ENCODE results near the gene TBX2. TPM values are rescaled to one million over a fixed set of nuclear protein-coding genes. Genes with fewer than 3 reads are reported as not detected.

Gene TBX2
- polyA plus RNA-seq, 2 donors: 5.6 to 6.2 TPM

DNA sequence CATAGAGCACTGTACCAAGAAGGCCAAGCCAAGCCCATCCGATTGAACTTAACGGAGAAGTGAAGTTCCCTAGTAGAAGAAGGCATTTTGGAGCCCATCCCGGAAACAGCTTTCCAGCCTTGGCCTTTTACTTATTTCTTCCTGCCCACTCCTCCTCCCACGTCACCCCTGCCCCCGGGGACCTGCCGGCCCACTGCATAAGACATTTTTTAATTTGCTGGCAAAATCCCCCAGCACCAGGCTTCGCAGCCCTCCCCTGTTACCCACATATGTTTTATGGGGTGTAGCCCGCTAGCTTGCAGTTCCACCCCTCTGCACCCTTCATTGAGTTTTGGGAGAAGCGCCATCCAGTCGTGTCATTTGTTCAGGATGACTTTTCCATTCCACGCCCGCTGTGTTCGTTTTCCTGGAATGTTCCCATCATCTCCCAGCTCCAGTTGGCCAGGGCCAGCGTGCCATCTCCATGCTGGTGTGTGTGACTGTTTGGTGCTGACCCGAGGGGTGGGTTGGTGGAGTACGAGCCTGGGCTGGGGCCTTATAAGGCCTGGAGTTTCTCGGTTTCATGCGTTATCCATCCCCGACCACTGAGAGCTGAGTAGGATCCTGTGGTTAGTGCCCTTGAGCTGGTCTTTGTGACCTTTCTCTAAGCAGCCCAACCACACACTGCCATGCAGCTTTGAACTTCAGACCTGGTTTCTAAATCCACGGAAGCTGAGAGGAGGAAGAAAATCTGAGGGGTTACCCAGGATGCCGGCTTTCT, 20.0 kb upstream of the TBX2 start:
- Histone ChIP-seq H3K27ac (ENCODE audit: low read depth in 2 of 2, low read length in 1 of 2) (no peak overlapping the region), H3K36me3 (ENCODE audit: control insufficient read depth in 2 of 2, insufficient read depth in 2 of 2, low read length in 1 of 2) (no peaks in the 10 kb centered on the region), H3K4me3 (ENCODE audit: low read depth in 1 of 2, low read length in 2 of 2) (no peak overlapping the region), H3K4me1 (ENCODE audit: control insufficient read depth in 2 of 2, insufficient read depth in 2 of 2, low read length in 1 of 2) (no peaks in the 10 kb centered on the region), H3K9me3 (ENCODE audit: control insufficient read depth in 2 of 2, insufficient read depth in 1 of 2, low read depth in 1 of 2, low read length in 1 of 2) (no peaks in the 10 kb centered on the region), H3K27me3 (ENCODE audit: control insufficient read depth in 1 of 2, insufficient read depth in 2 of 2, low read length in 2 of 2) (no peaks in the 10 kb centered on the region)
- WGBS, 2 donors: 89% methylated on average over 21 of the region's 21 CpGs

DNA sequence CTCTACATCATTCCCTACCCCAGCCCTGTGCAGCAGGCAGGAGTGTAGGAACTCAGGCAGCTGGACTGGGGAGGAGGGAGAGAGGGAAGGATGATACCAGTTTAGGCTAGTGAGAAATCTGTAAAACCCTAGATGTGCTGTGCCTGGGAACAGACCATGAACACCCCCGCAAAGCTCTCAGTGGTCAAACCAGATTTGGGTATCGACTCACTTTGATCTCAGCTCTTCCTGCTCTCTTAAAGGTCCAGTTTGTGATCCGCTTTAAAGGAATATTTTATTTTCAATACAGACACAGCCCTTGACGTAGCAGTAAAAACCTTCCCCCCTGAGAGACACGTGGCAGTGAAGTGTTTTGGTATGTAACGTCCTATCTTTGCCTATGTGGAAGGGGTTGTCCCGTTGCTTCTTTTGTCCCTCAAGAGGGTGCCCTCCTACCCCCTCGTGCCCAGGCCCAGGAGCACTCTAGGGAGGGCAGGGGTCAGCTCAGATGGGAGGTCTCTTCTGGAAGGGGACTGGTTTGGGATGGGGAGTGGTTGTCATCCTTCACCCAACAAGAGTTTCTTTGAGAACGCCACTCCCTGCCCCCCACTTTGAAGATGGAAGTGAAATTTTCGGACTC, 19.3 kb upstream of the TBX2 start:
- no peaks in the 10 kb centered on the region for H3K36me3 ChIP-seq (ENCODE audit: control insufficient read depth in 2 of 2, insufficient read depth in 2 of 2, low read length in 1 of 2)
- H3K4me3 ChIP-seq (ENCODE audit: low read depth in 1 of 2, low read length in 2 of 2): no peak overlapping the region
- 87 to 89% methylated on average over 10 of the region's 10 CpGs for WGBS, 2 donors
- no peaks in the 10 kb centered on the region for H3K4me1 ChIP-seq (ENCODE audit: control insufficient read depth in 2 of 2, insufficient read depth in 2 of 2, low read length in 1 of 2)
- no peaks in the 10 kb centered on the region for H3K9me3 ChIP-seq (ENCODE audit: control insufficient read depth in 2 of 2, insufficient read depth in 1 of 2, low read depth in 1 of 2, low read length in 1 of 2)
- no peaks in the 10 kb centered on the region for H3K27me3 ChIP-seq (ENCODE audit: control insufficient read depth in 1 of 2, insufficient read depth in 2 of 2, low read length in 2 of 2)
- H3K27ac ChIP-seq (ENCODE audit: low read depth in 2 of 2, low read length in 1 of 2): no peak overlapping the region

DNA sequence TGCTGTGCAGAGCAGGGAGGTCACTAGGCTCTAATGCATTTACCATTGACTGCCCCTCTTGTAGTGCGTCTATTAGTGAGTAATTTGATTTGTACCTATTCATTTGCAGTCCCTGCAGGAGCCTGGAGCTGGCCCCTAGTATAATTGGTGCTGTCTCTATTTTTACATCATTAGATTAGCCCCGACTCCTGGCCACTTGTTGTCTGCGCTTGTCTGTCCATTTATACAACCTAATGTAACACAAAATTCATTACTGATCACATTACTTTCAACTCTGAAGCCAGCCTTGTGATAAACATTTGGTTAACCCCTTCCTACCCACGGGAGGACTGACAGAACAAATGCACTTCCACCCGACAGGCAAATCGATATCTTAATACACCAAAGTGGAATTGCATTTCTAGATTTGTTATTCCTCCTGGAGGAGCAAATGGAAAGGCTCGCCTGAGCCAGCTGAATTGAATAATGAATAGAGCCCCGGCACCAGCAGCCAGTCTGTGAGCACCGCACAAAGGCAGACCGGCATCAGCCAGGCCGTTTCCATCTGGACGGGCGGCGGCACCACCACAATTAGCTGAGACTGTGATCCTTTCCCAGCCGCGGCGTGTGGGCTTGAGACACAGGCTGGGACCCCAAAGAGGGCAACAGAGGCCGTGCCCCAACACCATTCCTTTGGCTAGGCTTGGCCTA, 18.7 kb upstream of the TBX2 start:
- H3K27me3 ChIP-seq (ENCODE audit: control insufficient read depth in 1 of 2, insufficient read depth in 2 of 2, low read length in 2 of 2): no peaks in the 10 kb centered on the region
- 88 to 90% methylated on average over 18 of the region's 18 CpGs for WGBS, 2 donors
- no peaks in the 10 kb centered on the region for H3K4me1 ChIP-seq (ENCODE audit: control insufficient read depth in 2 of 2, insufficient read depth in 2 of 2, low read length in 1 of 2)
- H3K36me3 ChIP-seq (ENCODE audit: control insufficient read depth in 2 of 2, insufficient read depth in 2 of 2, low read length in 1 of 2): no peaks in the 10 kb centered on the region
- no peaks in the 10 kb centered on the region for H3K9me3 ChIP-seq (ENCODE audit: control insufficient read depth in 2 of 2, insufficient read depth in 1 of 2, low read depth in 1 of 2, low read length in 1 of 2)
- H3K4me3 ChIP-seq (ENCODE audit: low read depth in 1 of 2, low read length in 2 of 2): no peak overlapping the region
- H3K27ac ChIP-seq (ENCODE audit: low read depth in 2 of 2, low read length in 1 of 2): no peak overlapping the region

DNA sequence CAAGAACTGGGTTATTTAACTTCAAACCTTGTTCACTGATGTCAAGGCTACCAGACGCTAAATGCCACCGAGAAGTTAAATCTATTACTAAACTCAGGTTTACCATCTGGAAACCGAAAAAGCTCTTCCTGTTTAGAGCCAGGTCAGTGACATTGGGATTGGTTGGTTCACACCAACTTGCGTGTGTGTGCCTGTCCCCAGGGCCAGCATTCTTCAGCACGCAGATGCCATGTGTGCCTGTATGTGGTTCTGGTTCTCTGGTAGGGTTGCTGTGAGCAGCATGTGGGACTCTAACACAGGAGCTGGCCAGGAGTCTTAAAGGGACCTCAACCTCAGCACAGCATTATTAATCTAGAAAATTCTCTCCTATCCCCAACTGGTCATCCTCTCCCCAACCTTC, 18.1 kb upstream of the TBX2 start:
- 86 to 90% methylated on average over 5 of the region's 5 CpGs for WGBS, 2 donors
- Histone ChIP-seq H3K27ac (ENCODE audit: low read depth in 2 of 2, low read length in 1 of 2) (no peak overlapping the region), H3K4me1 (ENCODE audit: control insufficient read depth in 2 of 2, insufficient read depth in 2 of 2, low read length in 1 of 2) (no peaks in the 10 kb centered on the region), H3K4me3 (ENCODE audit: low read depth in 1 of 2, low read length in 2 of 2) (no peak overlapping the region), H3K27me3 (ENCODE audit: control insufficient read depth in 1 of 2, insufficient read depth in 2 of 2, low read length in 2 of 2) (no peaks in the 10 kb centered on the region), H3K9me3 (ENCODE audit: control insufficient read depth in 2 of 2, insufficient read depth in 1 of 2, low read depth in 1 of 2, low read length in 1 of 2) (no peaks in the 10 kb centered on the region), H3K36me3 (ENCODE audit: control insufficient read depth in 2 of 2, insufficient read depth in 2 of 2, low read length in 1 of 2) (no peaks in the 10 kb centered on the region)

DNA sequence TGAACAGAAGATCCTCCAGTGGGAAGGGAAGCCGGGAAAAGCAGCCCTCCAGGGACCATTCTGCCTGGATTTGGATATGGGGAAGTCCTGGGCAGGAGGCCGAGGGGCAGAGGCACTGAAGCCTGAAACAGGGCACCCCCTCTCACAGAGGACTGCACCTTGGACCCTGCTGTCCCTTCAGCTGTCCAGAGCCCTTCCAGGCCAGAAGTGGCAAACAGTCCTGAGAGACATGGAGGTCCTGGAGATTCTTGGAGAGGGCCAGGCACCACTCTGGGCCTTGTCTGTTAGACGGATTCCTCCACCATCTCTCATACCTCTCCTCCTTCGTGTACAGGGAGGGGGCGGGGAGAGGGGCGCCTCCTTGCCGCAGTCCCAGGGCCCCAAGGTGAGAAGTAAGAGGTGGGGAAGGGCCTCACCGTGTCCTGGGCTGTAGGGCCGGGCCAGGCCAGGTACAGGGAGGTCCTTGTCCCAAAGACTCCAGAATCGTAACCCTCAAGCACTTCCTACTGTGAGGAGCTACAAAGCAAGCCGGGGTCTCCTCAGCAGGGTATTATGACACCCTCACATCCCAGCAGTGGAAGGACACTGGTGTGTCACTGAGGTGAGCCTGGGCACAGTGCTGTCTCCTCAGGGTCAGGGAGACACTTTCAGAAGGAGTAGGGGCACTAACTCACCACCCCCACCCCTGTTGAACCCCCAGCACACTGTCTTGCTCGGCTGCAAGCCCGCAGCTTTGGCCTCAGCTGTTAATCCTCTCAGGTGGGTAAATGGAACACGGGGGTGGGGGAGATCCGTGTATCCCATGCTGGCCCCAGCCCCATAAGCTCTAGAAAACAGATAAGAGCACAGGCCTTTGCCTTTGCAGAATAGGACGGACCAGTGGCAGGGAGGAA, 16.6 kb upstream of the TBX2 start:
- 90 to 91% methylated on average over 16 of the region's 16 CpGs for WGBS, 2 donors
- H3K4me1 ChIP-seq (ENCODE audit: control insufficient read depth in 2 of 2, insufficient read depth in 2 of 2, low read length in 1 of 2): no peaks in the 10 kb centered on the region
- H3K27ac ChIP-seq (ENCODE audit: low read depth in 2 of 2, low read length in 1 of 2): no peak overlapping the region

DNA sequence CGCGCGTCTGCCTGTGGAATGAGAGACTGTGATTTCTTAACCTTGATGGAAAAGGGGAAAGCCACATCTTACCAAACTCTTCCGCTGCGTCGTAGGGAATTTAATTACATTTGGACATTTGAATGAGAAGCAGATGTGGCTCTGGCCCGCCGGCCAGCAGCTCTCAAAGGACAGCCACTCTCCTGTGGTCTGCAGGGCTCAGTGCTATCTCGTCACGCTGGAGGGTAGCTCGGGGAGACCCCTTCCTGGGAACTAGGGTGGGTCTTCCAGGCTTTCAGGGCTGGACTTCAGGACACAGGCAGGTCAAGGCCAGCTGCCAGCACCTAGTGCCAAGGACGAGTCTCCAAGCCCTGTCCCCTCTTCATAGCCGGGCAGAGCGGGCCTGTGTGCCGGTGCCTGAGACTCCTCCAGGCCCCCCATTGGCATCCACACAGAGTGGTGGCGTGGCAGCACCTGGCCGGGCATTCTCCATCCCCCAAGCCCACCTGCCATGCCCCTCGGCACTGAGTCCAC, 15.9 kb upstream of the TBX2 start:
- H3K36me3 ChIP-seq (ENCODE audit: control insufficient read depth in 2 of 2, insufficient read depth in 2 of 2, low read length in 1 of 2): no peaks in the 10 kb centered on the region
- H3K27ac ChIP-seq (ENCODE audit: low read depth in 2 of 2, low read length in 1 of 2): peak overlapping the region in 1 of 2 donors; percentile 8

More for the DNA sequence above, 16.6 kb upstream of the TBX2 start:
- Histone ChIP-seq H3K4me3 (ENCODE audit: low read depth in 1 of 2, low read length in 2 of 2) (no peak overlapping the region), H3K36me3 (ENCODE audit: control insufficient read depth in 2 of 2, insufficient read depth in 2 of 2, low read length in 1 of 2) (no peaks in the 10 kb centered on the region), H3K27me3 (ENCODE audit: control insufficient read depth in 1 of 2, insufficient read depth in 2 of 2, low read length in 2 of 2) (no peaks in the 10 kb centered on the region), H3K9me3 (ENCODE audit: control insufficient read depth in 2 of 2, insufficient read depth in 1 of 2, low read depth in 1 of 2, low read length in 1 of 2) (no peaks in the 10 kb centered on the region)

DNA sequence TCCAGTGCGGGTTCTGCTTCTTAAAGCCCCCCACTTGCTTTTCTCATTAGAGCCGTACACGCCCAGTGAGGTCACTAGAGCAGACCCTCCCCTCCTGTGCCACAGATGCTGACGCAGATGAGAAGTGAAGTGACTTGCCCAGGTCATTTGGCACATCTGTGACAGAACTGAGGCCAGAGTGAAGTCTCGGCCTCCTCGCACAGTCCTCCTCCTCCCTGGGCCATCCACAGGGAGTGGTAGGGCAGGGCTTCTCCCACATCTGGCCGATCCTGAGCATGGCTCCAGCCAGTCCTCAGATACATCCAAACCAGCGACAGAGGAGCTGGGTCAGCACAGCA, 15.3 kb upstream of the TBX2 start:
- WGBS, 2 donors: 86 to 90% methylated on average over 8 of the region's 8 CpGs
- no peaks in the 10 kb centered on the region for H3K36me3 ChIP-seq (ENCODE audit: control insufficient read depth in 2 of 2, insufficient read depth in 2 of 2, low read length in 1 of 2)
- no peaks in the 10 kb centered on the region for H3K27me3 ChIP-seq (ENCODE audit: control insufficient read depth in 1 of 2, insufficient read depth in 2 of 2, low read length in 2 of 2)
- H3K9me3 ChIP-seq (ENCODE audit: control insufficient read depth in 2 of 2, insufficient read depth in 1 of 2, low read depth in 1 of 2, low read length in 1 of 2): no peaks in the 10 kb centered on the region
- no peak overlapping the region for H3K4me3 ChIP-seq (ENCODE audit: low read depth in 1 of 2, low read length in 2 of 2)
- H3K27ac ChIP-seq (ENCODE audit: low read depth in 2 of 2, low read length in 1 of 2): no peak overlapping the region
- peaks cover 0 to under 1% of the 10 kb centered on the region in 2 donors for H3K4me1 ChIP-seq (ENCODE audit: control insufficient read depth in 2 of 2, insufficient read depth in 2 of 2, low read length in 1 of 2)

More for the DNA sequence above, 15.9 kb upstream of the TBX2 start:
- H3K9me3 ChIP-seq (ENCODE audit: control insufficient read depth in 2 of 2, insufficient read depth in 1 of 2, low read depth in 1 of 2, low read length in 1 of 2): no peaks in the 10 kb centered on the region
- H3K27me3 ChIP-seq (ENCODE audit: control insufficient read depth in 1 of 2, insufficient read depth in 2 of 2, low read length in 2 of 2): no peaks in the 10 kb centered on the region
- H3K4me3 ChIP-seq (ENCODE audit: low read depth in 1 of 2, low read length in 2 of 2): no peak overlapping the region
- WGBS, 2 donors: 87 to 91% methylated on average over 18 of the region's 18 CpGs
- no peaks in the 10 kb centered on the region for H3K4me1 ChIP-seq (ENCODE audit: control insufficient read depth in 2 of 2, insufficient read depth in 2 of 2, low read length in 1 of 2)

DNA sequence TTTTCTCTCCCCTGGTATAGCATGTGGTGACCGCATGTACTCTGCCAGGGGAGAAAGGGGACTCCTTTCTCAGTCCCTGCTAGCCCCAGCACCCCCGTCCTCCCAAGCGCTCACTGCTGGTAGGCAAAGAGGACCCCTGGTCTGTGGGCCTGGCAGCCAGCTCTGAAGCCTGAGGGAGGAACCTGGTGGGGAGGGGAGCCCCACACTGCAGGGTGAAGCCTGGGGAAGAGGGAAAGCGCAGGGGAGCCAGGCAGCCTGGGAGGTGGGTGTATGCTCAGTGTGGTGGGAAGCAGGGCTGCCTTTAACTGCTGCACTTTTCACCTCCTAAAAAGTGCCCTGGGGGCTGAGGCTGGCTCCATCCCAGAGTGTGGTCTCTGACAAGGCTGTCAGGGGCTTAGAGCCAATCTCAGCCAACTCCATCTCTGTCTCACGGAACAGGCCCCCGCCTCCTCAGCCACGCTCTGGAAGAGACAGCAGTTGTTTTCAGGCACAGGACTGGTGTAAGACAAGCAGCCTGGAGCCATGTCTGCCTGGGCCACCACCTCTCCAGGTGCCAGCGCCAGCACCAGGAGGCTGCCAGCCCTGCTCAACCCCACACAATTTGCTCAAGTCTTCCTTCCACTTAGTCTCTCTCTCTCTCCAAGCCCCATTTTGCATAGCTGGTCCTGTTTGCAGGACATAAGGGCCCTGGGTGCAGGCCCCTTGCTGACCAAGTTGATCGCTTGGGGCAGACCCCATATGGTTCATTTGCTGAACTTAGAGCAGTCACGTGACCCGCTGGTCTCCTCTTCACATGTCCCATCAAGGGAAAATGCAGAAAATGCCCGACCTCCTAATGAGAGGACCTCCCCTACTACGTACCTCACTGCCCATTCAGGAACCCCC, 14.7 kb upstream of the TBX2 start:
- no peaks in the 10 kb centered on the region for H3K9me3 ChIP-seq (ENCODE audit: control insufficient read depth in 2 of 2, insufficient read depth in 1 of 2, low read depth in 1 of 2, low read length in 1 of 2)
- no peak overlapping the region for H3K4me3 ChIP-seq (ENCODE audit: low read depth in 1 of 2, low read length in 2 of 2)
- no peaks in the 10 kb centered on the region for H3K27me3 ChIP-seq (ENCODE audit: control insufficient read depth in 1 of 2, insufficient read depth in 2 of 2, low read length in 2 of 2)
- no peaks in the 10 kb centered on the region for H3K36me3 ChIP-seq (ENCODE audit: control insufficient read depth in 2 of 2, insufficient read depth in 2 of 2, low read length in 1 of 2)
- 91 to 92% methylated on average over 13 of the region's 13 CpGs for WGBS, 2 donors
- no peak overlapping the region for H3K27ac ChIP-seq (ENCODE audit: low read depth in 2 of 2, low read length in 1 of 2)
- peaks cover 0 to 2% of the 10 kb centered on the region in 2 donors for H3K4me1 ChIP-seq (ENCODE audit: control insufficient read depth in 2 of 2, insufficient read depth in 2 of 2, low read length in 1 of 2)

Measured in esophagus (tissue), 2 donors.